ENCODE results near the gene RPS3. TPM values are rescaled to one million over a fixed set of nuclear protein-coding genes. Genes with fewer than 3 reads are reported as not detected.

Gene RPS3
- total and polyA plus RNA-seq, 2 of the 13 experiments (the other 11 are each of a cell fraction or from before 2014, with no cell fraction given), result 2,143 to 3,616 TPM

DNA sequence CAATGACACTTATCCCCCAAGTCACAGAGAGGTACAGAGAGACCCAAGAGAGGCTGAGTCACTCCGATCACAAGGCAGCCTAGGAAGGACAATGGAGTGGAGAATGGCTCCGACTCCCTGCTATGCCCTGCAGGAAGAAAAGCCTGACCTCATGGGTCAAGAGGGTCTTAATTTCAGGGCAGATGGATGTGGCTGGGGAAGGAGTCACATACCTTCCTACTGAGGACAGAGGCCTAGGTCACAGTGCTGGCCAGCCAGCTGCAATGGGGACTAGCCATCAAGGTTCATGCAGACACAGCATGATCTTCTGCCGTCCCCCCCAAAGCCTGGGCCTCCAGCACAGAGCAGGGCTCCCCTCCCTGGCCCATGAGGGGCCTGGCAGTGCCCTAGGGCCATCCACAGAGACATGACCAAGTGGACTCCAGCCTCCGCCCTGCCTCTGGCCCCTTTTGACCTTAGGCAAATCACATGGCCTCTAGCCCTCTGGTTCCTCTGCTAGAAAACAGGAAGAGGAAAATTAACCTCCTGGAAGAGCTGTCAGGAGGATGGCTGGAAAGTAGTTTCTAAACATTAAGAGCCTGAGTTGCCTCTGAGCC lies 49.7 kb upstream of the RPS3 start (continued):
- TF ChIP-seq, protein P1, sequence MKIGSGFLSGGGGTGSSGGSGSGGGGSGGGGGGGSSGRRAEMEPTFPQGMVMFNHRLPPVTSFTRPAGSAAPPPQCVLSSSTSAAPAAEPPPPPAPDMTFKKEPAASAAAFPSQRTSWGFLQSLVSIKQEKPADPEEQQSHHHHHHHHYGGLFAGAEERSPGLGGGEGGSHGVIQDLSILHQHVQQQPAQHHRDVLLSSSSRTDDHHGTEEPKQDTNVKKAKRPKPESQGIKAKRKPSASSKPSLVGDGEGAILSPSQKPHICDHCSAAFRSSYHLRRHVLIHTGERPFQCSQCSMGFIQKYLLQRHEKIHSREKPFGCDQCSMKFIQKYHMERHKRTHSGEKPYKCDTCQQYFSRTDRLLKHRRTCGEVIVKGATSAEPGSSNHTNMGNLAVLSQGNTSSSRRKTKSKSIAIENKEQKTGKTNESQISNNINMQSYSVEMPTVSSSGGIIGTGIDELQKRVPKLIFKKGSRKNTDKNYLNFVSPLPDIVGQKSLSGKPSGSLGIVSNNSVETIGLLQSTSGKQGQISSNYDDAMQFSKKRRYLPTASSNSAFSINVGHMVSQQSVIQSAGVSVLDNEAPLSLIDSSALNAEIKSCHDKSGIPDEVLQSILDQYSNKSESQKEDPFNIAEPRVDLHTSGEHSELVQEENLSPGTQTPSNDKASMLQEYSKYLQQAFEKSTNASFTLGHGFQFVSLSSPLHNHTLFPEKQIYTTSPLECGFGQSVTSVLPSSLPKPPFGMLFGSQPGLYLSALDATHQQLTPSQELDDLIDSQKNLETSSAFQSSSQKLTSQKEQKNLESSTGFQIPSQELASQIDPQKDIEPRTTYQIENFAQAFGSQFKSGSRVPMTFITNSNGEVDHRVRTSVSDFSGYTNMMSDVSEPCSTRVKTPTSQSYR (CRISPR knock-in tag; IDR thresholded peaks at IDR 0.05; ENCODE audit: borderline replicate concordance), result no peak
- TF ChIP-seq GZF1 (CRISPR knock-in tag; IDR thresholded peaks at IDR 0.05) (no peak), KDM3A (CRISPR knock-in tag; IDR thresholded peaks at IDR 0.05; ENCODE audit: low read depth) (no peak), ZNF263 (CRISPR knock-in tag; IDR thresholded peaks at IDR 0.05) (no peak), PTBP1 (IDR thresholded peaks at IDR 0.05; ENCODE audit: low read depth, low read length, poor library complexity, severe bottlenecking) (no peak), MTF1 (CRISPR knock-in tag; IDR thresholded peaks at IDR 0.05) (no peak), DMTF1 (CRISPR knock-in tag; IDR thresholded peaks at IDR 0.05) (no peak), ZBTB21 (CRISPR knock-in tag; IDR thresholded peaks at IDR 0.05) (no peak), TRIM22 (IDR thresholded peaks at IDR 0.05) (no peak), ZBTB14 (CRISPR knock-in tag; IDR thresholded peaks at IDR 0.05) (no peak), ZNF564 (CRISPR knock-in tag; IDR thresholded peaks at IDR 0.05) (no peak), RBAK (CRISPR knock-in tag; IDR thresholded peaks at IDR 0.05) (no peak)
- TF ChIP-seq, protein P2, sequence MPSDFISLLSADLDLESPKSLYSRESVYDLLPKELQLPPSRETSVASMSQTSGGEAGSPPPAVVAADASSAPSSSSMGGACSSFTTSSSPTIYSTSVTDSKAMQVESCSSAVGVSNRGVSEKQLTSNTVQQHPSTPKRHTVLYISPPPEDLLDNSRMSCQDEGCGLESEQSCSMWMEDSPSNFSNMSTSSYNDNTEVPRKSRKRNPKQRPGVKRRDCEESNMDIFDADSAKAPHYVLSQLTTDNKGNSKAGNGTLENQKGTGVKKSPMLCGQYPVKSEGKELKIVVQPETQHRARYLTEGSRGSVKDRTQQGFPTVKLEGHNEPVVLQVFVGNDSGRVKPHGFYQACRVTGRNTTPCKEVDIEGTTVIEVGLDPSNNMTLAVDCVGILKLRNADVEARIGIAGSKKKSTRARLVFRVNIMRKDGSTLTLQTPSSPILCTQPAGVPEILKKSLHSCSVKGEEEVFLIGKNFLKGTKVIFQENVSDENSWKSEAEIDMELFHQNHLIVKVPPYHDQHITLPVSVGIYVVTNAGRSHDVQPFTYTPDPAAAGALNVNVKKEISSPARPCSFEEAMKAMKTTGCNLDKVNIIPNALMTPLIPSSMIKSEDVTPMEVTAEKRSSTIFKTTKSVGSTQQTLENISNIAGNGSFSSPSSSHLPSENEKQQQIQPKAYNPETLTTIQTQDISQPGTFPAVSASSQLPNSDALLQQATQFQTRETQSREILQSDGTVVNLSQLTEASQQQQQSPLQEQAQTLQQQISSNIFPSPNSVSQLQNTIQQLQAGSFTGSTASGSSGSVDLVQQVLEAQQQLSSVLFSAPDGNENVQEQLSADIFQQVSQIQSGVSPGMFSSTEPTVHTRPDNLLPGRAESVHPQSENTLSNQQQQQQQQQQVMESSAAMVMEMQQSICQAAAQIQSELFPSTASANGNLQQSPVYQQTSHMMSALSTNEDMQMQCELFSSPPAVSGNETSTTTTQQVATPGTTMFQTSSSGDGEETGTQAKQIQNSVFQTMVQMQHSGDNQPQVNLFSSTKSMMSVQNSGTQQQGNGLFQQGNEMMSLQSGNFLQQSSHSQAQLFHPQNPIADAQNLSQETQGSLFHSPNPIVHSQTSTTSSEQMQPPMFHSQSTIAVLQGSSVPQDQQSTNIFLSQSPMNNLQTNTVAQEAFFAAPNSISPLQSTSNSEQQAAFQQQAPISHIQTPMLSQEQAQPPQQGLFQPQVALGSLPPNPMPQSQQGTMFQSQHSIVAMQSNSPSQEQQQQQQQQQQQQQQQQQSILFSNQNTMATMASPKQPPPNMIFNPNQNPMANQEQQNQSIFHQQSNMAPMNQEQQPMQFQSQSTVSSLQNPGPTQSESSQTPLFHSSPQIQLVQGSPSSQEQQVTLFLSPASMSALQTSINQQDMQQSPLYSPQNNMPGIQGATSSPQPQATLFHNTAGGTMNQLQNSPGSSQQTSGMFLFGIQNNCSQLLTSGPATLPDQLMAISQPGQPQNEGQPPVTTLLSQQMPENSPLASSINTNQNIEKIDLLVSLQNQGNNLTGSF (CRISPR knock-in tag; IDR thresholded peaks at IDR 0.05), result no peak
- TF ChIP-seq, protein P3, sequence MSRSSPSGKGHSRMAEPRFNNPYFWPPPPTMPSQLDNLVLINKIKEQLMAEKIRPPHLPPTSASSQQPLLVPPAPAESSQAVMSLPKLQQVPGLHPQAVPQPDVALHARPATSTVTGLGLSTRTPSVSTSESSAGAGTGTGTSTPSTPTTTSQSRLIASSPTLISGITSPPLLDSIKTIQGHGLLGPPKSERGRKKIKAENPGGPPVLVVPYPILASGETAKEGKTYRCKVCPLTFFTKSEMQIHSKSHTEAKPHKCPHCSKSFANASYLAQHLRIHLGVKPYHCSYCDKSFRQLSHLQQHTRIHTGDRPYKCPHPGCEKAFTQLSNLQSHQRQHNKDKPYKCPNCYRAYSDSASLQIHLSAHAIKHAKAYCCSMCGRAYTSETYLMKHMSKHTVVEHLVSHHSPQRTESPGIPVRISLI (CRISPR knock-in tag; IDR thresholded peaks at IDR 0.05; ENCODE audit: borderline replicate concordance), result no peak

Data from HepG2 (cell line).